ENCODE data around the gene CHI3L1. TPM values are rescaled to one million over a fixed set of nuclear protein-coding genes. Genes with fewer than 3 reads are reported as not detected.

The CHI3L1 gene
- total and polyA plus RNA-seq, 2 donors (not counting 1 experiment from before 2014, with no cell fraction given), result 0.15 TPM; not detected in 1

- H3K27me3 Mint-ChIP-seq, result peaks cover 7% of the 10 kb centered on the region
- H3K36me3 ChIP-seq (replicated peaks in 1 of 2; ENCODE audit: control extremely low read depth in 1 of 2, control insufficient read depth in 1 of 2, extremely low read depth in 1 of 2, insufficient read depth in 2 of 2, low read length in 1 of 2), result no peaks in the 10 kb centered on the region
- CTCF ChIA-PET, result interaction anchor here (0.7 to 2.6 kb wide), 5 partner anchors 9 to 554 kb away, joined by 3 to 18 read pairs (median 3); no protein-coding TSS in a partner anchor
- ATAC-seq (ENCODE audit: low read depth) (no peak), DNase-seq (no peak)
- H3K9ac ChIP-seq (ENCODE audit: low read length), result no peak overlapping the region
- WGBS (ENCODE audit: insufficient coverage), result 60% methylated on average over 2 of the region's 2 CpGs
- no peak overlapping the region for H3K27ac ChIP-seq (ENCODE audit: low read length in 2 of 2)
- no peaks in the 10 kb centered on the region for H3K79me2 ChIP-seq (ENCODE audit: control insufficient read depth, insufficient read depth, low read length)
- peaks cover 1% of the 10 kb centered on the region for H3K4me1 Mint-ChIP-seq
- no peak overlapping the region for H3K27ac Mint-ChIP-seq
- H2AFZ ChIP-seq (ENCODE audit: insufficient read depth, low read depth, low read length, poor library complexity, severe bottlenecking), result no peak overlapping the region
- no peaks in the 10 kb centered on the region for H3K9me3 Mint-ChIP-seq (ENCODE audit: insufficient read depth)
- intact Hi-C loops (cut with micrococcal nuclease), result no loop called here
- peaks cover 0 to 7% (median 0%) of the 10 kb centered on the region in 3 donors for H3K9me3 ChIP-seq (ENCODE audit: control extremely low read depth in 1 of 3, control insufficient read depth in 2 of 3, insufficient read depth in 1 of 3, low read length in 2 of 3)
- H3K4me3 ChIP-seq (ENCODE audit: control extremely low read depth in 1 of 5, extremely low read depth in 1 of 5, insufficient read depth in 1 of 5, low read depth in 2 of 5, low read length in 4 of 5), result no peak overlapping the region
- no peak overlapping the region for H3K4me3 Mint-ChIP-seq
- no peak overlapping the region for H3K4me2 ChIP-seq (replicated peaks; ENCODE audit: low read depth, low read length, poor library complexity, severe bottlenecking)
- TF ChIP-seq CTCF (IDR thresholded peaks at IDR 0.05) (no peak), EZH2 (IDR thresholded peaks at IDR 0.05; ENCODE audit: borderline replicate concordance, insufficient read depth, low read depth, low read length, poor library complexity, severe bottlenecking) (no peak)
- peaks cover 0 to 8% of the 10 kb centered on the region in 2 donors for H3K4me1 ChIP-seq (ENCODE audit: control insufficient read depth in 2 of 2, insufficient read depth in 2 of 2, low read length in 2 of 2)
- peaks cover 0 to 6% (median 0%) of the 10 kb centered on the region in 4 experiments for H3K27me3 ChIP-seq (replicated peaks in 1 of 4; ENCODE audit: control extremely low read depth in 1 of 4, control insufficient read depth in 3 of 4, insufficient read depth in 4 of 4, low read length in 3 of 4)
- POLR2A ChIA-PET, result no interaction called here
- no peaks in the 10 kb centered on the region for H4K20me1 ChIP-seq (ENCODE audit: control insufficient read depth, insufficient read depth, low read length, poor library complexity, severe bottlenecking)
These were observed 13.4 kb downstream of the CHI3L1 start for GRCh38 chr1:203173011-203173555.

- TF ChIP-seq CTCF (IDR thresholded peaks at IDR 0.05) (peak; percentile 70), EZH2 (IDR thresholded peaks at IDR 0.05; ENCODE audit: borderline replicate concordance, insufficient read depth, low read depth, low read length, poor library complexity, severe bottlenecking) (no peak)
- no peak overlapping the region for H3K4me3 Mint-ChIP-seq
- POLR2A ChIA-PET, result no interaction called here
- Histone ChIP-seq H3K27me3 (replicated peaks in 1 of 4; ENCODE audit: control extremely low read depth in 1 of 4, control insufficient read depth in 3 of 4, insufficient read depth in 4 of 4, low read length in 3 of 4) (peaks cover 0 to 6% (median 0%) of the 10 kb centered on the region in 4 experiments), H3K4me1 (ENCODE audit: control insufficient read depth in 2 of 2, insufficient read depth in 2 of 2, low read length in 2 of 2) (peaks cover 0 to 8% of the 10 kb centered on the region in 2 donors), H3K36me3 (replicated peaks in 1 of 2; ENCODE audit: control extremely low read depth in 1 of 2, control insufficient read depth in 1 of 2, extremely low read depth in 1 of 2, insufficient read depth in 2 of 2, low read length in 1 of 2) (no peaks in the 10 kb centered on the region), H3K9me3 (ENCODE audit: control extremely low read depth in 1 of 3, control insufficient read depth in 2 of 3, insufficient read depth in 1 of 3, low read length in 2 of 3) (peaks cover 0 to 7% (median 0%) of the 10 kb centered on the region in 3 donors), H3K4me3 (ENCODE audit: control extremely low read depth in 1 of 5, extremely low read depth in 1 of 5, insufficient read depth in 1 of 5, low read depth in 2 of 5, low read length in 4 of 5) (no peak overlapping the region), H3K27ac (ENCODE audit: low read length in 2 of 2) (no peak overlapping the region), H3K4me2 (replicated peaks; ENCODE audit: low read depth, low read length, poor library complexity, severe bottlenecking) (no peak overlapping the region), H3K79me2 (ENCODE audit: control insufficient read depth, insufficient read depth, low read length) (no peaks in the 10 kb centered on the region), H2AFZ (ENCODE audit: insufficient read depth, low read depth, low read length, poor library complexity, severe bottlenecking) (no peak overlapping the region), H4K20me1 (ENCODE audit: control insufficient read depth, insufficient read depth, low read length, poor library complexity, severe bottlenecking) (no peaks in the 10 kb centered on the region), H3K9ac (ENCODE audit: low read length) (no peak overlapping the region)
- WGBS (ENCODE audit: insufficient coverage), result 56% methylated on average over 7 of the region's 8 CpGs
- peaks cover 1% of the 10 kb centered on the region for H3K4me1 Mint-ChIP-seq
- no peak overlapping the region for H3K27ac Mint-ChIP-seq
- peak; percentile 45 for DNase-seq
- peaks cover 7% of the 10 kb centered on the region for H3K27me3 Mint-ChIP-seq
- no peaks in the 10 kb centered on the region for H3K9me3 Mint-ChIP-seq (ENCODE audit: insufficient read depth)
- intact Hi-C loops (cut with micrococcal nuclease), result no loop called here
- CTCF ChIA-PET, result interaction anchor here (0.6 to 2.6 kb wide), 7 partner anchors 9 to 661 kb away, joined by 3 to 18 read pairs (median 4); no protein-coding TSS in a partner anchor
- ATAC-seq (ENCODE audit: low read depth), result no peak
These were observed 14.1 kb downstream of the CHI3L1 start for GRCh38 chr1:203172184-203173010.

Measured in B cell (primary cell).